WTC11 (cell line): ENCODE measurements around the gene GLCCI1. TPM values are rescaled to one million over a fixed set of nuclear protein-coding genes. Genes with fewer than 3 reads are reported as not detected.

Source experiments
- ATAC-seq: fragments of 200-7000 bp; cut with Tn5 transposase; 2 replicates; pipeline ENCODE4 v1.10.0; 2021; ENCODE audit warnings: mild to moderate bottlenecking, moderate library complexity
- CTCF ChIA-PET: fragments of 300-600 bp; sonication (Branson Sonifier 250); formaldehyde crosslinking; loops from one replicate; lab custom pipeline; 2021; ENCODE audit warnings: antibody characterized with exemption; lab: Charles Lee
- POLR2A ChIA-PET: fragments of 350-600 bp; sonication (Branson Sonifier 250); formaldehyde crosslinking; loops from one replicate; lab custom pipeline; 2021; ENCODE audit warnings: antibody characterized with exemption; lab: Charles Lee
- DNase-seq: peaks from one replicate; pipeline ENCODE4 v3.0.0; 2021; ENCODE audit warnings: low spot score
- H3K27ac Mint-ChIP-seq: 2 replicates; pipeline ENCODE4 v1.8.0; 2021; ENCODE audit warnings: mixed read lengths
- H3K27me3 Mint-ChIP-seq: 2 replicates; pipeline ENCODE4 v1.8.0; 2021; ENCODE audit warnings: low read depth, mild to moderate bottlenecking, moderate library complexity, mixed read lengths
- H3K36me3 Mint-ChIP-seq: 2 replicates; pipeline ENCODE4 v1.8.0; 2021; ENCODE audit warnings: mixed read lengths
- H3K4me1 Mint-ChIP-seq: 2 replicates; pipeline ENCODE4 v1.8.0; 2022; ENCODE audit warnings: mixed read lengths
- H3K4me3 Mint-ChIP-seq: 2 replicates; pipeline ENCODE4 v1.8.0; 2021; ENCODE audit warnings: mild to moderate bottlenecking, moderate library complexity, mixed read lengths
- H3K9me3 Mint-ChIP-seq: 2 replicates; pipeline ENCODE4 v1.8.0; 2021; ENCODE audit warnings: mixed read lengths
- ATF6 ChIP-seq: sonication (generic); formaldehyde crosslinking; IDR thresholded peaks from 2 replicates; pipeline ENCODE4 v1.8.1; 2023; ENCODE audit warnings: mild to moderate bottlenecking, missing genetic modification reagents
- ELF4 ChIP-seq: sonication (generic); formaldehyde crosslinking; IDR thresholded peaks from 2 replicates; pipeline ENCODE4 v1.8.1; 2022; ENCODE audit warnings: low read depth, mild to moderate bottlenecking, moderate library complexity, missing genetic modification reagents
- ERG ChIP-seq: fragments of 250-450 bp; sonication (Bioruptor Pico); IDR thresholded peaks from 2 replicates; pipeline ENCODE4 v1.8.0; 2021; ENCODE audit warnings: mild to moderate bottlenecking
- FOXP1 ChIP-seq: sonication (generic); formaldehyde crosslinking; IDR thresholded peaks from 2 replicates; pipeline ENCODE4 v1.8.0; 2022; ENCODE audit warnings: missing genetic modification reagents, mild to moderate bottlenecking, moderate library complexity, borderline replicate concordance
- GABPB1 ChIP-seq: sonication (generic); formaldehyde crosslinking; IDR thresholded peaks from 2 replicates; pipeline ENCODE4 v1.8.1; 2023; ENCODE audit warnings: mild to moderate bottlenecking, missing genetic modification reagents
- HMGA2 ChIP-seq: fragments of 250-450 bp; sonication (Bioruptor Pico); IDR thresholded peaks from 2 replicates; pipeline ENCODE4 v1.4.0; 2021; ENCODE audit warnings: mild to moderate bottlenecking, moderate library complexity
- JUN ChIP-seq: sonication (generic); formaldehyde crosslinking; IDR thresholded peaks from 2 replicates; pipeline ENCODE4 v1.8.0; 2023; ENCODE audit warnings: mild to moderate bottlenecking, missing genetic modification reagents
- MYBL2 ChIP-seq: sonication (generic); formaldehyde crosslinking; IDR thresholded peaks from 2 replicates; pipeline ENCODE4 v1.8.1; 2023; ENCODE audit warnings: mild to moderate bottlenecking, moderate library complexity, missing genetic modification reagents
- NFE2L1 ChIP-seq: sonication (generic); formaldehyde crosslinking; IDR thresholded peaks from 2 replicates; pipeline ENCODE4 v1.8.1; 2023; ENCODE audit warnings: missing genetic modification reagents
- NFYB ChIP-seq: sonication (generic); formaldehyde crosslinking; conservative IDR thresholded peaks from 2 replicates; pipeline ENCODE4 v1.8.0; 2022; ENCODE audit warnings: low read depth, missing genetic modification reagents
- NR1H2 ChIP-seq: sonication (generic); formaldehyde crosslinking; IDR thresholded peaks from 2 replicates; pipeline ENCODE4 v1.9.0; 2021; ENCODE audit warnings: mild to moderate bottlenecking, moderate library complexity, missing genetic modification reagents
- SMAD4 ChIP-seq: sonication (generic); formaldehyde crosslinking; IDR thresholded peaks from 2 replicates; pipeline ENCODE4 v1.8.0; 2022; ENCODE audit warnings: mild to moderate bottlenecking, missing genetic modification reagents
- SOX15 ChIP-seq: fragments of 250-450 bp; sonication (Bioruptor Pico); IDR thresholded peaks from 2 replicates; pipeline ENCODE4 v1.9.0; 2021; ENCODE audit warnings: mild to moderate bottlenecking
- TCF7 ChIP-seq: sonication (generic); formaldehyde crosslinking; IDR thresholded peaks from 2 replicates; pipeline ENCODE4 v1.8.0; 2022; ENCODE audit warnings: mild to moderate bottlenecking, low read depth, missing genetic modification reagents, moderate library complexity
- TEAD1 ChIP-seq: sonication (generic); formaldehyde crosslinking; IDR thresholded peaks from 2 replicates; pipeline ENCODE4 v1.8.0; 2022; ENCODE audit warnings: mild to moderate bottlenecking, missing genetic modification reagents
- USF1 ChIP-seq: sonication (generic); formaldehyde crosslinking; IDR thresholded peaks from 2 replicates; pipeline ENCODE4 v1.8.0; 2022; ENCODE audit warnings: mild to moderate bottlenecking, missing genetic modification reagents
- ZNF219 ChIP-seq: sonication (generic); formaldehyde crosslinking; IDR thresholded peaks from 2 replicates; pipeline ENCODE4 v1.8.0; 2023; ENCODE audit warnings: missing genetic modification reagents, mild to moderate bottlenecking, borderline replicate concordance
- total RNA-seq: library from RNA; stranded (reverse); gene quantifications from 3 replicates; pipeline ENCODE4 v1.2.3, GENCODE V29; 2021
- TF ChIP-seq, protein P1 (sequence below): sonication (generic); formaldehyde crosslinking; conservative IDR thresholded peaks from 2 replicates; pipeline ENCODE4 v1.8.1; 2023; ENCODE audit warnings: mild to moderate bottlenecking, low read depth, missing genetic modification reagents, moderate library complexity
- TF ChIP-seq, protein P2 (sequence below): fragments of 250-450 bp; sonication (Bioruptor Pico); IDR thresholded peaks from 2 replicates; pipeline ENCODE4 v1.9.0; 2021; ENCODE audit warnings: mild to moderate bottlenecking
- TF ChIP-seq, protein P3 (sequence below): fragments of 250-450 bp; sonication (Bioruptor Pico); IDR thresholded peaks from 2 replicates; pipeline ENCODE4 v1.9.0; 2021; ENCODE audit warnings: mild to moderate bottlenecking

Gene GLCCI1
- total RNA-seq, 1 experiment from 2014 or later, result 23.8 TPM

GRCh38 chr7:7962851-7963250 lies 5.7 kb upstream of the GLCCI1 start:
- ChIA-PET POLR2A (interaction anchor here (0.7 kb wide), 1 partner anchor 397 kb away, joined by 4 read pairs; no protein-coding TSS in a partner anchor), CTCF (interaction anchor here (1.0 kb wide), 1 partner anchor 29 kb away, joined by 3 read pairs; no protein-coding TSS in a partner anchor)
- TF ChIP-seq NFE2L1 (no peak), USF1 (no peak), SOX15 (CRISPR knock-in tag) (no peak), TEAD1 (CRISPR knock-in tag) (no peak), JUN (CRISPR knock-in tag) (no peak), ATF6 (no peak), FOXP1 (CRISPR knock-in tag) (no peak), SMAD4 (CRISPR knock-in tag) (no peak), HMGA2 (CRISPR knock-in tag) (no peak), MYBL2 (CRISPR knock-in tag) (no peak), ZNF219 (CRISPR knock-in tag) (no peak), NR1H2 (CRISPR knock-in tag) (no peak), NFYB (no peak), TCF7 (CRISPR knock-in tag) (no peak), GABPB1 (no peak), ERG (no peak), ELF4 (CRISPR knock-in tag) (no peak)
- TF ChIP-seq, protein P1, sequence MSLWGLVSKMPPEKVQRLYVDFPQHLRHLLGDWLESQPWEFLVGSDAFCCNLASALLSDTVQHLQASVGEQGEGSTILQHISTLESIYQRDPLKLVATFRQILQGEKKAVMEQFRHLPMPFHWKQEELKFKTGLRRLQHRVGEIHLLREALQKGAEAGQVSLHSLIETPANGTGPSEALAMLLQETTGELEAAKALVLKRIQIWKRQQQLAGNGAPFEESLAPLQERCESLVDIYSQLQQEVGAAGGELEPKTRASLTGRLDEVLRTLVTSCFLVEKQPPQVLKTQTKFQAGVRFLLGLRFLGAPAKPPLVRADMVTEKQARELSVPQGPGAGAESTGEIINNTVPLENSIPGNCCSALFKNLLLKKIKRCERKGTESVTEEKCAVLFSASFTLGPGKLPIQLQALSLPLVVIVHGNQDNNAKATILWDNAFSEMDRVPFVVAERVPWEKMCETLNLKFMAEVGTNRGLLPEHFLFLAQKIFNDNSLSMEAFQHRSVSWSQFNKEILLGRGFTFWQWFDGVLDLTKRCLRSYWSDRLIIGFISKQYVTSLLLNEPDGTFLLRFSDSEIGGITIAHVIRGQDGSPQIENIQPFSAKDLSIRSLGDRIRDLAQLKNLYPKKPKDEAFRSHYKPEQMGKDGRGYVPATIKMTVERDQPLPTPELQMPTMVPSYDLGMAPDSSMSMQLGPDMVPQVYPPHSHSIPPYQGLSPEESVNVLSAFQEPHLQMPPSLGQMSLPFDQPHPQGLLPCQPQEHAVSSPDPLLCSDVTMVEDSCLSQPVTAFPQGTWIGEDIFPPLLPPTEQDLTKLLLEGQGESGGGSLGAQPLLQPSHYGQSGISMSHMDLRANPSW (CRISPR knock-in tag), result no peak
- TF ChIP-seq, protein P2, sequence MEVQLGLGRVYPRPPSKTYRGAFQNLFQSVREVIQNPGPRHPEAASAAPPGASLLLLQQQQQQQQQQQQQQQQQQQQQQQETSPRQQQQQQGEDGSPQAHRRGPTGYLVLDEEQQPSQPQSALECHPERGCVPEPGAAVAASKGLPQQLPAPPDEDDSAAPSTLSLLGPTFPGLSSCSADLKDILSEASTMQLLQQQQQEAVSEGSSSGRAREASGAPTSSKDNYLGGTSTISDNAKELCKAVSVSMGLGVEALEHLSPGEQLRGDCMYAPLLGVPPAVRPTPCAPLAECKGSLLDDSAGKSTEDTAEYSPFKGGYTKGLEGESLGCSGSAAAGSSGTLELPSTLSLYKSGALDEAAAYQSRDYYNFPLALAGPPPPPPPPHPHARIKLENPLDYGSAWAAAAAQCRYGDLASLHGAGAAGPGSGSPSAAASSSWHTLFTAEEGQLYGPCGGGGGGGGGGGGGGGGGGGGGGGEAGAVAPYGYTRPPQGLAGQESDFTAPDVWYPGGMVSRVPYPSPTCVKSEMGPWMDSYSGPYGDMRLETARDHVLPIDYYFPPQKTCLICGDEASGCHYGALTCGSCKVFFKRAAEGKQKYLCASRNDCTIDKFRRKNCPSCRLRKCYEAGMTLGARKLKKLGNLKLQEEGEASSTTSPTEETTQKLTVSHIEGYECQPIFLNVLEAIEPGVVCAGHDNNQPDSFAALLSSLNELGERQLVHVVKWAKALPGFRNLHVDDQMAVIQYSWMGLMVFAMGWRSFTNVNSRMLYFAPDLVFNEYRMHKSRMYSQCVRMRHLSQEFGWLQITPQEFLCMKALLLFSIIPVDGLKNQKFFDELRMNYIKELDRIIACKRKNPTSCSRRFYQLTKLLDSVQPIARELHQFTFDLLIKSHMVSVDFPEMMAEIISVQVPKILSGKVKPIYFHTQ (CRISPR knock-in tag), result no peak
- TF ChIP-seq, protein P3, sequence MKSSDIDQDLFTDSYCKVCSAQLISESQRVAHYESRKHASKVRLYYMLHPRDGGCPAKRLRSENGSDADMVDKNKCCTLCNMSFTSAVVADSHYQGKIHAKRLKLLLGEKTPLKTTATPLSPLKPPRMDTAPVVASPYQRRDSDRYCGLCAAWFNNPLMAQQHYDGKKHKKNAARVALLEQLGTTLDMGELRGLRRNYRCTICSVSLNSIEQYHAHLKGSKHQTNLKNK (CRISPR knock-in tag), result no peak
- no peaks in the 10 kb centered on the region for H3K9me3 Mint-ChIP-seq
- H3K27ac Mint-ChIP-seq, result no peak overlapping the region
- no peak overlapping the region for H3K4me3 Mint-ChIP-seq
- H3K4me1 Mint-ChIP-seq, result 0 out of 2 replicates have a peak, but pooled peaks cover 4% of the 10 kb centered on the region
- H3K27me3 Mint-ChIP-seq, result no peaks in the 10 kb centered on the region
- DNase-seq (no peak), ATAC-seq (no peak)
- H3K36me3 Mint-ChIP-seq, result no peaks in the 10 kb centered on the region
